ENCODE measurements around the gene REXO2.

The REXO2 gene

DNA sequence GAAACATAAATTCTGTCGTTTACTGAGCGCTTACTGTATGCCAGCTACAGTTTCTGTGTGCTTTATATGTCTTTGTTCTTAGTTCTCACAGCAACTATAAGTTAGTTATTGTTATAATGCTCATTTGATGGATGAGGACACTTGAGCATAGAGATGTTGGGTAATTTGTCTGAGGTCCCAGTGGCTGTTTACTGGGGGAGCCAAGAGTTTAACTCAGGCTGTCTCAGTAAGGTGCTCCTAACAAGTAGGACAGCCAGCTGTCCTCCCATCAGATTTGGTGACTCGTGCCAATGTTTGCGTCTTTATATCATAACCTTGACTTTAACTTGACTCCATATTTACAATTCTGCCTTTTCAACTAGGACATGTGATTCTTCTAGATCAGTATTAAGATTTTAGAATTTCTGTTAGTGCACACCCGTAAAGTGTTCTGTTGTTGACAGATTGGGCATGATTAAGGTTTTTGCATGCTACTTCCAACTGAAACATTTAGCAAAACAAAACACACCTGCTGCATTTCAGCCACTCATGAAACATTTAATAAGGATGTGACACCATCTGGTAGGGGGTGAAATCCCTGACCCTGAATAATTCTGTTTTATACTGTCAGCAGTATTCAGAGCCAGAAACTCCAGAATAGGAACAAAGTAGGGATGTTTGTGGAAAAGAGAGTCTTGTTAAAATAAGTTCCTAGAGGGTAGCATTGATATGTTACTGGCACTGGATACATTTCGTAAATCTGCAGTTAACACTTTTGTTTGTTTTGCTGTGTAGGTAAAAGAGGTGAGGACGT is 1.9 kb downstream of the REXO2 start:
- DNase-seq = no peak

DNA sequence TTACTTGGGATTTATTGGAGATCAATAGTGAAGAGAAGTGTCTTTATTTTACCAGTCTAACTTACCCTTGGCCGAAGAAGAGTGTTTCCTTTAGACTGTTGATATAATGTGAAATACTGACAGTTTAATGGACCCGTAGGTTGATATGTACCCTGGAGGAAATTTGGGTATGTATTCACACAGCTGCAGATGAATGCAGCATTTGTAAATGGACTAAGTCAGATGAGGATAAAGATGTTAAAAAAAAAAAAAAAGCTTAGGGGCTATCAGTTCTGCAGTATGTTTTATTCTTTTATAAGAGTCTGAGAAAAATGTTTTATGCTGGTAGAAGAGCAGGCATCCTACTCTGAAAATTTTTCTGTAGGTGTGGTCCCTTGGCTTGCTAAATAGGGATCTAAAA is 2.7 kb downstream of the REXO2 start:
- DNase-seq = no peak

DNA sequence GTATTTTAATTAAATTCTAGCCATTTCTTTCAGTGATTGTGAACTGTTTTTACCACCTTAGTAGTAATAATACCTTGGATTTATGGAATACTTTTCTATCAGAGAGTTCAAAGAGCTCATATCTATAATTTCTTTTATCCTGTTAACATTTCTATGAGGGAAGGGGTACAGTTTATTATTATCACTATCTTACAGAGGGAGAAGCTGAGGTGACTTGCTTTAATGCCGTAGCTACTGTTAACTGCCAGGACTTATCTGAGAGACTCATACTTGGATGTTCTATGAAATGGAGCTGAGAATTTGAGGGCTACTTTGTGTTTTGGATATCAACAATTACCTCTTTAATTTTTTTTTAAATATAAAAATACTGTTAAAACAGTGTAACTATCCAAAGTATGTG is 3.3 kb downstream of the REXO2 start:
- DNase-seq = no peak

DNA sequence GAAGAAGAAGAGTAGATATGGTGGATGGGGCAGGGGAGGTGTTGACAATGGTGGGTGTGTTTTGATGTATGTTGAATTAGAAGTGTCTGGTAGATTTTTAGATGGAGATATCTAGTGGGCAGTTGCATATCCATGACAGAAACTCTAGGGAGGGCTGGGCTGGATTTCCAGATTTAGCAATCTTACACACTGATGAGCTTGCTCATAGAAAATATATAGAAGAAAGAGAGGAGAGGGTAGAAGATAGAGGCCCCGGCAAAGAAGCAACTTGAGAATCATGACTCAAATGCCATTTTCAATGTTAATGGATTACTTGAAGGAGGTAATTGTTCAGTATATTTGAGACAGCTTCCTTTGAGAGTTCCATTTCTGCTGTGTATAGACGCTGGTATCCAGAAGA is 8.2 kb downstream of the REXO2 start:
- no peak for DNase-seq

DNA sequence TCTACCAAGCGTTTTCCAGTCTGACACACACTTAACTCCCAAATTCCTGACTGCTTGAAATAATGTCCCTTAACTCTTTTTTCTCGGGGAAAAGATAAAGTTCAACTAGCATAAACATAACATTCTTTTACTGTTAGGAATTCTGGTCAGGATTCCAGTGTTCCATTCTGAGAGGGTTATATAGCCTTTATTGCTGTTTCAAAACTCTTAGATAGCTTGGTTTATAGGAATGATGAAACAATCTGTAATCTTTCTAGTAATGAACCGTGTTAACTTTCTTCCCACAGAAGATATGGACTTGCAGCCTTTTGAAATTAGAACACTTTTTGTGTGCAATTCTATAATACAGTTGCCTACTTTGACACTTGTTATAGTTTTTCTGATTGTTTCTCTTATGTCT is 8.6 kb downstream of the REXO2 start:
- no peak for DNase-seq

DNA sequence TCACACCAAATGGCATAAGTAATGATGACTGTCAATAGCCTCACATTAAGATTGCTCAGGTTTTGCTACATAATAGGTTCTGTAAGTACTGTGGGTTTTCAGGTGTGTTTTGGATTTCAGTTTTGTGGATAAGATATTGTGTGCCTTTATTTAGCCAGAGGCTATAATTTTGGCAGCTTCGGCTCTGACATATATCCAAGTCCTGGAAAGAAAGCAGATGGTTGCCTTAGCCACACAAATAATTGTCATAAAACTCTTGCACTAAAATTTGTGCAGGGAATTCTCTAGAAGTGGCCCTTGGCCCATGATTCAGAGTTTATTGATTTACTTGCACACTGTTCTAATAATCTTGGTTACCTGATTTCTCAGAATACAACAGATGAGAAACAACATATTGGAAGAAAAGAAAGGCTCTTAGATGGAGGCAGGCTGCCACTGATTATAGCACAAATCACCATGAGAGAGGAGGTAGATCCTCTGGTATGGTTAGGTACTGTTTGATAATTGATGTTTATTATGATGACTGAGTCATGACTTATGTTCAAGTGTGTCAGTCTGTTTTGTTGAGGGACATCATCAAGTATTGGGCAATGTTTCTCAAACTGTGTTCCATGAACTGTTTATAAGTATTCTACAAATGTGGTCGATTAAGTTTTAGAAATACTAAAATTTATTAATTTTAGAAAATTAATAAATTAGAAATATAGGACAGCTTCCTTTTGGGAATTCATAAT is 9.6 kb downstream of the REXO2 start:
- DNase-seq = no peak

DNA sequence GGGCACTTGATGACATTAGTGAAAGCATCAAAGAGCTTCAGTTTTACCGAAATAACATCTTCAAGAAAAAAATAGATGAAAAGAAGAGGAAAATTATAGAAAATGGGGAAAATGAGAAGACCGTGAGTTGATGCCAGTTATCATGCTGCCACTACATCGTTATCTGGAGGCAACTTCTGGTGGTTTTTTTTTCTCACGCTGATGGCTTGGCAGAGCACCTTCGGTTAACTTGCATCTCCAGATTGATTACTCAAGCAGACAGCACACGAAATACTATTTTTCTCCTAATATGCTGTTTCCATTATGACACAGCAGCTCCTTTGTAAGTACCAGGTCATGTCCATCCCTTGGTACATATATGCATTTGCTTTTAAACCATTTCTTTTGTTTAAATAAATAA is 10.6 kb downstream of the REXO2 start:
- no peak for DNase-seq

- DNase-seq = no peak
Observed at GRCh38 chr11:114452399-114452798, 13.1 kb downstream of the REXO2 start.

GRCh38 chr11:114463999-114464398 is 24.7 kb downstream of the REXO2 start:
- DNase-seq = no peak

- DNase-seq = no peak
Observed at GRCh38 chr11:114466742-114467141, 27.5 kb downstream of the REXO2 start.

DNA sequence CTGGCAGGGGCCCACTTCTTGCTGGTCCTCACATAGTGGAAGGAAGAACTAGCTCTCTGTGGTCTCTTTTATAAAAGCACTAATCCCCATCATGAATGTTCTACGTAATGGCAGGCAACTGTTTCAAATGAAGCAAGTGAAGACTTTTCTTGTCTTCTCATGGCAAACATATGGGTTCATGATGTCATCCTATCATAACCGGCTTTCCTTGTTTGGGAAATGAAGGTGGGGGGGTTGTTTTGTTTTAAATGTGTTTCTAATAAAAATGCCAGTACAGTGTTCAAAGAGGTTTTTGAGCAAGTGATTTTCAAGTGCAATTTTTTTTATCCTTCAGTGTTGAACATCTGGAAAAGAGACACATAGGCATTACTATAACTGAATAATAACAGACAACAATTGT is 33.4 kb downstream of the REXO2 start:
- DNase-seq = no peak

GRCh38 chr11:114478001-114478410 is 38.7 kb downstream of the REXO2 start:
- DNase-seq = no peak

DNA sequence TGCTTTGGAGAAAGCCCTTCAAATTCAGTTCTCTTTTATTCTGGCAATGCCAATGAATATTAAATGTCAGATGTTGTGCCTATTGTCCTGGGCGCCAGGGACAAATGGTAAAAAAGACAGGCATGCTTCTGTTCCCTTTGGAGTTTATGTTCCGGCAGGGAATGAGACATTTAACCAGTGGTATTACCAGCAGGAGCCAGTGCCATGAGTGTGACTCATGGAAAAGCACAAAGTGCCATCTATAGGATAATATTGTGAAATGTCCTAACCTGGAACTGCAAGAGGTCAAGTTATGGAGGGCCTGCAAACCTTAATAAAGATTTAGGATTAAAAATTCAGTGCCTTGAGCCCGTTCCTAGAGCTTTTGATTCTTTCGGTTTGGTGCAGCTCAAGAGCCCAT is 39.5 kb downstream of the REXO2 start:
- no peak for DNase-seq

- no peak for DNase-seq
Observed at GRCh38 chr11:114479331-114479730, 40.1 kb downstream of the REXO2 start.

- peak; percentile 2 for DNase-seq
Observed at GRCh38 chr11:114482114-114482513, 42.8 kb downstream of the REXO2 start.

DNA sequence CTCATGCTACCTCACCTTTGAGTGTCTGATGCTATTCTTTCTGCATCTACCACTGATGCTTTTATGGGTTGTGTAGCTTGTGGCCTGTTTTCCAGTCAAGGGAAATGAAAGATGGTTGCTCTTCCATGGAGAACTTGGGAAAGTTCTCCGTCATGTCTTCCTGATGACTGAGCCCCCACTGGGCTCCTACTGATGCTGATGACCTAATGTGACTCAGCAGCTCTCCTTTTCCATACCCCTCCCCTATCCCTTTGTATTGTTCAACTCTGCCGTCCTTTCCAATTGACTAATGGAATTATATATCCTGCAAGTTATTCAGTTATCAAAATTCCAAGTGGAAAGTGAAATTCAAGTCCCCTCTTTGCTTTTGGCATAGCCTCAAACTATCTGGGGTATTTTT is 44.7 kb downstream of the REXO2 start:
- DNase-seq = no peak

GRCh38 chr11:114496915-114497314 is 57.6 kb downstream of the REXO2 start:
- no peak for DNase-seq

- DNase-seq = no peak
Observed at GRCh38 chr11:114499756-114500155, 60.5 kb downstream of the REXO2 start.

Measured in NCI-H345 (cell line).